Right atrium auricular region (tissue), 2 donors: Measurements from ENCODE around the gene ZP1. TPM values are rescaled to one million over a fixed set of nuclear protein-coding genes. Genes with fewer than 3 reads are reported as not detected.

Source experiments
- DNase-seq: peaks from one replicate; pipeline ENCODE4 v3.0.0-alpha.2; 2019; ENCODE audit warnings: low spot score
- H3K27ac ChIP-seq, 2 donors: fragments of 200-600 bp; sonication (generic); 1 replicate in 1 of 2; 2 replicates in 1 of 2; pipeline ENCODE4 v1.5.1; 2016 to 2019
- H3K27me3 ChIP-seq, 2 donors: fragments of 200-600 bp; sonication (generic); one replicate each; pipeline versions ENCODE4 v1.5.1 to v1.6.0; 2017 to 2019
- H3K36me3 ChIP-seq: fragments of 200-600 bp; sonication (generic); one replicate; pipeline ENCODE4 v1.5.1; 2016
- H3K4me1 ChIP-seq, 2 donors: fragments of 200-600 bp; sonication (generic); one replicate each; pipeline versions ENCODE4 v1.5.1 to v1.6.0; 2017 to 2019
- H3K4me3 ChIP-seq, 2 donors: fragments of 200-600 bp; sonication (generic); 1 replicate in 1 of 2; 2 replicates in 1 of 2; pipeline ENCODE4 v1.5.1; 2017 to 2019; ENCODE audit warnings: mild to moderate bottlenecking in 1 of 2, moderate library complexity in 1 of 2
- H3K9me3 ChIP-seq, 2 donors: fragments of 200-600 bp; sonication (generic); one replicate each; pipeline ENCODE4 v1.5.1; 2019
- CTCF ChIP-seq, 2 donors: fragments of 200-600 bp; sonication (generic); IDR thresholded peaks; one replicate each; pipeline ENCODE4 v1.5.1; 2019; ENCODE audit warnings: antibody characterized with exemption in 2 of 2
- total RNA-seq, 2 donors: library from RNA; depleted of rRNA; stranded (reverse); fragments of >200 nt; gene quantifications; one replicate each; pipeline ENCODE4 v1.1.0, GENCODE V29; 2016

ZP1 gene
- total RNA-seq, 2 donors from 2014 or later: not detected

DNA sequence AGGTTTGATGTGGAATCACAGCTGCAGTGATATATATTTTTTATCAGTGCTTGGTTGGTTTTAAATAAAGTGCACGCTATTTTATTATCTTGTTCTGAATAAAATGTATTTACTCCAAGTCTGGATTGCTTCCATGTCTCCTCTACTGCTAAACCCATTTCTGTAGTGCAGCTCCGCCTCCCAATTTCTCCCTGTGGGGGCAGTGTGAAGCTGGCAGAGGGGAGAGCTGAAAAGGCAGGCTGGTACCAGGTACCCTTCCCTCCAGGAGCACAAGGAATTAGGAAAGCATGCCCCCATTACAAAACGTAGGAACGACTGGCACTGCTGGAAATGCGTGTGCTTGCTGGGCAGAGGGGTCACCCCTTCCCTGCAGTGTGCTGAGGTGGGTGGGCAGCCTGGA is 56.0 kb downstream of the ZP1 start:
- Histone ChIP-seq H3K9me3 (no peaks in the 10 kb centered on the region), H3K27me3 (peaks cover 0 to 5% of the 10 kb centered on the region in 2 donors), H3K27ac (no peak overlapping the region), H3K36me3 (peaks cover 38% of the 10 kb centered on the region), H3K4me1 (peaks cover 0 to 43% of the 10 kb centered on the region in 2 donors), H3K4me3 (no peak overlapping the region)
- TF ChIP-seq CTCF (IDR thresholded peaks at IDR 0.05): no peak
- DNase-seq: no peak

DNA sequence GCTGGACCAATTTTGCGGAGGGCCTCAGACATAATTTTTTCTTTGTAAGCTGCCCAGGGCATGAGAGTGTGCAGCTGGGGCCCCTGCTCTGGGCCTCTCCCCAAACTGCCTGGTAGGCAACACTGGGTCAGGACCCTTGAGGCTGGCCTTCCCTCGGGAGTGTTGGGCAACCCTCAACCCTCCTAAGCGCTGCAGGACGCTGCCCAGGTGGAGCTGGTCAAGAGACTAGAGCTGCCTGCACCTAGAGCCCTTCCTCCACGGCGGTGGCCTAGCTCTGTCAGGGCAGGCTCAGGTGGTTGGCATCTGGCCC is 56.4 kb downstream of the ZP1 start:
- Histone ChIP-seq H3K4me3 (peak overlapping the region; percentile 54 to 78), H3K4me1 (peaks cover 0 to 38% of the 10 kb centered on the region in 2 donors), H3K36me3 (peaks cover 38% of the 10 kb centered on the region), H3K9me3 (no peaks in the 10 kb centered on the region), H3K27me3 (peaks cover 0 to 5% of the 10 kb centered on the region in 2 donors), H3K27ac (peak overlapping the region in 1 of 2 donors; percentile 66)
- no peak for DNase-seq
- TF ChIP-seq CTCF (IDR thresholded peaks at IDR 0.05): no peak

DNA sequence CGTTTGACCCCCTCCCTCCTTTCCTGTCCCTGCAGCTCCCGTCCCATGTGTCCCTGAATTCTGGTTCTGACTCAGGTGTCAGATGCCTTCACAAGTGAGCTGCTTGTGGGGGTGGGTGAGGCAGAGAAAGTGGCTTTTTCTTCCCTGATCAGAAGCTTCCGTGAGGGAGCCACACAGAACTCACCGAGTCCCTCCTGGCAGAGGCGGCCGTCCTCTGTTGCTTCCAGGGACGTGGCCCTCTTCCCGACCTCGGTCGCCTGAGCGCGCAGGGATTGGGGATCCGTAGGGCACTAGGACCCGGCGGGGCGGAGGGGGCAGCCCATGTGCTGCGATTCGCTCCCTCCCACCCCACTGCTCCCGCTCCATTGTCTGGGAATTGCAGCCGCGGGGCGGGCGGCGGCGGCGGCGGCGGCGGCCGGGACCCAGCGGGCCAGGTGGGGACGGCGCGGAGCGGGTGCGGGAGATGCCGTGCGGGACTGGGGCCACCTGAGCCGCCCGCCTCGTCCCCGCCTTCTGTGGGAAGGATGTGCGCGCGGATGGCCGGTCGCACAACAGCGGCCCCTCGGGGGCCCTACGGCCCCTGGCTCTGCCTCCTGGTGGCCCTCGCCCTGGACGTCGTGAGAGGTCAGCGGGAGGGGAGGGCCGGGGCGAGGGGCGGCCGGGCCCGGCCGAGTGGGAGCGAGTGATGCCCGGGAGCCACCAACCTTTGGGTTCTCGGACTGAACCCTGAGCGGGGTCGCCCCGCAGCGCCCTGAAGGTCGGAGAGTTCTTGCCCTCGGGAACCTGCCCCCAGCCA is 57.0 kb downstream of the ZP1 start, which contains the start of gene TMEM132A:
Gene TMEM132A, plus strand, starts transcription at position 351 of the 796 bp plus-strand sequence. Its CDS starts 174 bp downstream, at position 525.
- Histone ChIP-seq H3K9me3 (no peaks in the 10 kb centered on the region), H3K27ac (peak within 1 kb of the TSS in 1 of 2 donors; percentile 66), H3K4me1 (peaks cover 0 to 33% of the 10 kb centered on the region in 2 donors), H3K27me3 (peaks cover 0 to 5% of the 10 kb centered on the region in 2 donors), H3K4me3 (peak within 1 kb of the TSS; percentile 54 to 78), H3K36me3 (peaks cover 38% of the 10 kb centered on the region)
- DNase-seq: no peak
- no peak for TF ChIP-seq CTCF (IDR thresholded peaks at IDR 0.05)

Other genes starting within 250 kb of the ZP1 start
- gene MS4A8, start 167.9 kb upstream of the ZP1 start, total RNA-seq: not detected
- not detected for gene MS4A18, start 142.8 kb upstream of the ZP1 start, total RNA-seq
- not detected for gene MS4A15, start 110.7 kb upstream of the ZP1 start, total RNA-seq
- not detected for gene MS4A10, start 82.2 kb upstream of the ZP1 start, total RNA-seq
- 10 to 100 TPM in 1 of 2 donors, 1 to 10 TPM in 1; 9.1 to 10.2 TPM for gene CCDC86, start 25.4 kb upstream of the ZP1 start, total RNA-seq
- 1 to 10 TPM in 1 of 2 donors, not detected in 1; 1.3 TPM for gene PTGDR2, start 11.6 kb upstream of the ZP1 start, total RNA-seq
- gene PRPF19, start 39.0 kb downstream of the ZP1 start, total RNA-seq: 10 to 100 TPM; 20.3 to 46.2 TPM
- gene TMEM109, start 46.6 kb downstream of the ZP1 start, total RNA-seq: 100 to 1,000 TPM; 119 to 124 TPM
- 1 to 10 TPM; 7.5 to 8.4 TPM for gene TMEM132A, start 56.9 kb downstream of the ZP1 start, total RNA-seq
- 10 to 100 TPM; 12.9 to 17.5 TPM for gene SLC15A3, start 84.6 kb downstream of the ZP1 start, total RNA-seq
- under 1 TPM; 0.48 to 0.79 TPM for gene CD6, start 104.1 kb downstream of the ZP1 start, total RNA-seq
- 1 to 10 TPM in 1 of 2 donors, under 1 TPM in 1; 0.75 to 1.6 TPM for gene CD5, start 234.9 kb downstream of the ZP1 start, total RNA-seq